G401.6 (cell line): ENCODE data around the gene VAV3.

Experiments used
- FAIRE-seq: peaks from 2 replicates; lab custom pipeline; 2012; peaks lifted over from hg19 to GRCh38; lab: Jason Lieb, UNC

VAV3 gene

GRCh38 chr1:107789817-107790524, 175.0 kb downstream of the VAV3 start:
- no peak for FAIRE-seq

- FAIRE-seq: no peak
These were observed 176.5 kb downstream of the VAV3 start for GRCh38 chr1:107788206-107789202.

DNA sequence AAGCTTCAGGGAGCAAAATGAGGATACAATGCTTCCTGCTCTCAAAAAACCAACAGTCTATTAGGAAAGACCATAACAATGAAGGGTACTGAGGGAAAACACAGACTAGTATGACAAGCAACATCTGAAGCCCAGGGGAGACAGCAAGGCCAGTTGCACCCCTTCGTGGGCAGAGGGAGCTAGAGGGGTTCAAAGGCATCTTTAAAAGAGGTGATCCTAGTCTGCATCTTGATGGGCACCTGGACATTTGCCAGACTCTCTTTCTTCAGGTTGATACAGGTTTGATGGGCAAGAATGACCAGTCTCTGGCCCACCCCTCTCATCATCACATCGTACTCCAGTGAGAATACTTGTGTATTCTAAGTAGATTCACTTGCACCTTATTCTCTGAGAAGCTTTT, 177.7 kb downstream of the VAV3 start:
- FAIRE-seq: no peak

GRCh38 chr1:107786203-107786845, 178.7 kb downstream of the VAV3 start:
- FAIRE-seq: no peak

DNA sequence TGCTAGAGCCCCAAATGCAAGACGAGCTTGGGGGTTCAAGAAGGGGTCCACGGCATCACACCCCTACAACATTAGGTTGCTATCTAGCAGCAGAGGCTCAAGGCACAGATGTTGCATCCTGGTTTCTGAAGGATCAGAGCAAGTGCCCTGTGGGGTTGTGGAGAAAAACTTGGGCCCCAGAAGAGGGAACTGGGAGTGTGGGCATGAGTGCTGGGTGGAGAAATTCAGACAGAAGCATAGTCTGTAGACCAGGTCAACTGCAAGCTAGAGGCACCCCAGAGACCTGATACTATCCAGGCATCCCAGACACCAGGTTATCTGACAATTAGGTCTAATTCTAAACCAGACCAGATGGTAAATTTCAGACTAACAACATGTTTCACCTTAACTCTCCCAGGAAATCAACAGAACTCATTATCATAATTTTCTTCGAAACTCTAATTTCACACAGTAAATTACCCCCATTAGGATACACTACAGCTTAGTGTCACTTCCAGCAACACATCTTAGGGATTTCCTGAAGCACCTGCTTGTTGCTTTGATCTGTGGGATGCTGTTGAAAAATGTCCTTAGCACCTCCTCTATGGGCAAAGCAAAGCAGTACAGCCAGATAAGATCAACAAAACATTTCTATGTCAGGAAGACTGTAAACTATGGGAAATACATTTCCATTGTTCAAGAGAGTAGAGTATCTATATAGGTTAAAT, 179.3 kb downstream of the VAV3 start:
- no peak for FAIRE-seq

DNA sequence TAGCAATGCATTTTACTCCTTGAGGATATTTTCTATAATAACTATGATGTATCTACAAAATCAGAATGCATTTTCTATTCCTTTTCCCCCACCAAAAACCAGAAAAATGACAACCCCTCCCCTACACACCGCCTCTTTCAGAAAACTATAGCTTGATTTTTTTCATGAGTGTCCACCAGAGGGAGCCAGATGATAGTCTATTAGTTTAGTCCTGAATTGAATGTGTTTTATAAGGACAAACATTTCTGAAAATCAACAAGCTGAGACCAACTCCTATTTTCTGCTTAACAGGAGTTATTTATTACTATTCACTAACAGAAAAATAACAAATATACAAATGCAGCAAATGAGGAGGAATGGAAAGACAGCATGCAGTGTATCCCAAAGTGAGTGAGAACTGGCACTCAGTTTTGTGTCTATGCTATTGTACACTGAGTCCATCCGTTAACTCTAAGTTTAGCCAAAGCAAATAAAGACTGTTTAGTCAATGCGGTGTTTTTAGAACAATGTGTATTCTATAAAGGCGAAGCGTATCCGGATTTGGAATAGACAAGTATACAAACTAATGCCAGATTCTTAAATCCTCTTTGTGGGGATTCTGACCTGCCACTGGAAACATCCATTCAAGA, 182.6 kb downstream of the VAV3 start:
- FAIRE-seq: peak; percentile 92

GRCh38 chr1:107781245-107781644, 183.7 kb downstream of the VAV3 start:
- no peak for FAIRE-seq

- no peak for FAIRE-seq
These were observed 187.3 kb downstream of the VAV3 start for GRCh38 chr1:107777664-107778047.

DNA sequence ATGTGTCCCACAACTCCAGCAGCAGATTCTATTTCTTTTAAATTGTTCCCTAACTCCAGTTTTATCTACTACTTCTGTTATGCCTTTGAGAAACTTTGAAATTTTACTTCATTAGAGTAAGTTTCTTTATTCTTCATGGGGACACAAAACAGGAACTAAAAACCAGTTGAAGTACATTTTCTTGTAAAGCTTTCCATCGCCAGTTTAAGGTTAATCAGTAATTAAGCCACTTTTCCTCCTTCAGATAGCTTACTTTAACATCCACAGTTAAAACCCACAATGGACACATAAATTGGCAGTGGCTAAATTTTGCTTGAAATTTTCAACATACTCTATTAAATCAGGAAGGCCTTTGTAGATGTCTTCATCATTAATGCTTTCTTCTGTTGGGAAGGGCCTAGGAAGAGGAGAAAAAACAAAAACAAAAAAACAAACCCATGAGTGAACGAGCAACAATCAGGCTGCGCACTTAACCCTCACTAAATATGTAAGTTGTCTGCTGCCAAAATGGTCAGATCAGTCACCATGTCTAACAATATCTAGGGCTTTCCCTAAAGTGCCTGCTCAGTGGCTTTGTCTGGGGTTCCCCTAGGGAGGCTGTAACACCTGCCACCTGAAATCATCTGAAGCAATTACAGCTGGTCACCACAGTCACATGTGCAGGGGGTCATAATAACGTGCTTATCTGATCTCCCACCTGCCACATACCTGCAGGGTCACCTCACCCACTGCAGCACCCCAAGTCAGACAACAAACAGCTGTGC, 187.9 kb downstream of the VAV3 start:
- no peak for FAIRE-seq

GRCh38 chr1:107771377-107771776, 193.6 kb downstream of the VAV3 start:
- FAIRE-seq: no peak

DNA sequence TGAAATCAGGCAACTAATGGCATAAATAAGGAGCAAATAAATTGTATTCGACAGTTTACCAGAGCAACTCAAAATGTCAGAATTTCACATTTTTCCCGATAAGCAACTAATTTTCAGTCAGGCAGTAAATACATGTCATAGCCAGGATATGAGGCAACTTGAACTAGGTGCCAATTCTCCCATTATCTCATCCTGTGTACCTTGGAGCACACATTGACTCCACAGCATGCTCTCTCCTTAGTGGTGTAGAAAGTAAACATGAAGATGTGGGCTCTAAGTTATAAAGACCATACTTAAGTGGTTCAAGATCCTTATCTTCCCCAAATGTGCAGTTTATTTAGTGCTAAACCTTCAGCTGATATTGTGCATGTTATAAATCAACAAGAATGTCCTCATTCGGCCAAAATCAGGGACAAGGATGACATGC, 197.8 kb downstream of the VAV3 start:
- no peak for FAIRE-seq

DNA sequence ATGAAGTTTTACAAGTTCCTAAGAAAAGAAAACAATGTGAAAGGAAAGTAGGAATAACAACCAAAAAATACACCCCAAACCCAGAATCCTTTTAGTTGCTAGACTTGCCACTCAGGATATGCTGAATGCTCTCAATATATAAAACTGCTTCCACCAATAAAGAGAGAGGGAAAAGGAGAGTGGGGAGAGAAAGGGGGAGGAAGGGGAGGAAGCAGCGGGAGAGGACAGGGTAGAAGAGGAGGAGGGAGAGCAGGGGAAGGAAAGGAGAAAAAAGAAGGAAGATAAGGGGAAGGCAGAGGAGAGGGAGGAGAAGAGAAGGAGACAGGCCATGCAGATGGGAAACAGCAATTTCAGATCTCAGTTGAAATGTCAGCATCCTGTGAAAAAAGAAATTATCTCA, 198.4 kb downstream of the VAV3 start:
- no peak for FAIRE-seq

DNA sequence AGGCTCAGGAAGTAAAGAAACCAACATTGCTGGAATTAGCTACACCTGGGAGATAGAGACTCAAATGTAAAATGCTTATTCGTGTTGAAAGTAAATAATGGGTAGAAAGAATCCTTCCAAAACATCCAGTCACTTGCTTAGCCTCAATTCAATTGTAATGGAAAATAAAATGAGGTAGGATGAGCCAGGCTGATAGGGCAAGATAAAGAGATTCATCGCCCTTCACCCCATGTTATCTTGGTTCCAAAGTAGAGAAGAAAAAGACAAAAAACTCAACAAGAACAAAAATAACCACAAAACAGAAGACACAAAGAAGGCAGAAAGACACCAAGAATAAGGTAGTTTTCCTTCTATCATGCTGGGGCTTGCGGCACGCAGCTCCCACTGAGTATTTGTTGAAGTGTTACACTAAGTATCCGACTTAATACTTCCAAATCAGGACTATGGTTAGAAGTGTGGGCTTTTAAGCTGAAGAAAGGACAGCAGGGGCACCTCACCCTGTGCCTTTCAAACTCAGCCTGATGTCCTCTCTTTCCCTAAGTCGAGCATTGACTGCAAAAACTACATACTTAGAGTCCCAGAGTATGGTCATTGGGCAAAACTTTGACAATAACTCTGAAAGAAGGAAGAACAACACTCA, 202.1 kb downstream of the VAV3 start:
- no peak for FAIRE-seq

DNA sequence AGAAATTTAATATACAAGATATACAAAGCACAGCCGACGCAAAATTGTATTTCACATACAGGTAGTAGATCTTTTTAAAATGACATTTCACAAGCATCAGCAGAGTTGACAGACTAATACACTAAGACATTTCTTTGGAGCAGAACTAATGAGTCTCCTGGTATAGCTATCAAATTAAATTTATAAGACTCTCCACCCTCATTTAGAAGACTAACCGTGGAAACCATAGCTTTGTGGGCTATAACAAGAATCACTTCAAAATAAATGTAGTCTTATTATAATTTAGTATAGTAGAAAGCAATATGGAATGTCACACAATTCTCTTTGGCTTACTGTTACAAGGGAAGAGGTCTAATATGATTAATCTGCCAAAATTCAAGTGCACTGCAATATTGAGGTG, 204.9 kb downstream of the VAV3 start:
- no peak for FAIRE-seq

DNA sequence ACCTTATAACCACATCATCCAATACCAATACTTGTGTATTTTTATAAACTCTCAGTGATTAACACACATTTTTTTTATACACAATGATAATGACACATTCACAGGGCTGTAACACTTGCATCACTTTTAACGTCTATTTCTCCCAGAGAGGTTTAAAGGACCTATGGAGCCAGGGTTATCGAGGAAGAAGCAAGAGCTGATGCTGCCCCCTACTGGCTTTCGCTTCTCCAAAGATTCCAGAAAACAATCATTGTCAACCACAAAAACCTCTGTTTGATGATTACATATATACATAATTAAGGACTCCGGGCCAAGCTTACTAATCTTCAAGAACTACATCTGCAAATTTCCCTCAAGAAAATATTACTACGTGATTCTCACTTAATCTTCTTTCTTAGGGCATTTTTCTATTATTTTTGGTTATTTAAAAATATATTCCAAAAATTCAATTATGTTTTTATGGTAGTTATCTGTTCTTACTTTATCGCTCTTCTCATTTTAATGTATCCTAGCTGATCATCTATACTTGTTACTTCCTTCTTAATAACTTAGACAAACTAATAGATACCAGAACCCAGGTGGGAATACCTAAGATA, 214.5 kb downstream of the VAV3 start:
- peak; percentile 70 for FAIRE-seq

- peak; percentile 8 for FAIRE-seq
These were observed 216.4 kb downstream of the VAV3 start for GRCh38 chr1:107748531-107748930.

DNA sequence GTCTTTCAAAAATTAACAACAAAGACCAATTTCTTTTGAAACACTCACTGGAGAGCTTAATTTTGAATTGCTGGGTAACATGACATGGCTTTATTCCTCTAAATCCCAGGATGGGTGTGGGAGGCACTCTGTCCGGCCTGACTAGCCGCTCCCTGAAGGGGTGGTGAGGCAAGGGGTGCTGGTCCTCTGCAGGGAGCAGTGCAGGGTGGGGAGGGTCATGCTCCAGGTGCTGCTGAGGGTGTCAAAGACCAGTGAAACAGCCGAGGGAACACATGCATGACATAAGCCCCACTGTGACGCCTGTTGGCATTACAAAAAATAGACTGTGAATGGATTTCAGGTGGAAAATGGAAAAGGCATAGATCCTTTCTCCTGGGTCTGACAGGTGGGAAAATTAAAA, 223.7 kb downstream of the VAV3 start:
- FAIRE-seq: no peak

- no peak for FAIRE-seq
These were observed 224.4 kb downstream of the VAV3 start for GRCh38 chr1:107740579-107740978.

DNA sequence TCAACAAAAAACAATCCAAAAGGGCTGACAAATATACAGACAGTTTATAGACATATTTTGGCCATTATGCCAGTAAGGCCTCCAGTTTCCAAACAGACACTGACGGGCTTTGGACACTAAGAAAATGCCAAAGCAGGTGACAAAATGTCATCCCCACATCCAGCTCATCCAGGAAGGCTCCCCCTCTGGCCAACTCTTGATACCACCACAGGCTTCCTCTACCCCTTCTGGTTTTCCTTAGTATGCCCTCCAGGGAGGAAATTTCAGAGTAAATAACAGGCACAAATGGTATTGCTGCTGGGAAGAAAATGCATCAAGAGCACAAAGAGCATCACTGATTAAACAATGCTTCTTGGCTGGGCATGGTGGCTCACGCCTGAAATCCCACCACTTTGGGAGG, 225.3 kb downstream of the VAV3 start:
- no peak for FAIRE-seq

GRCh38 chr1:107739201-107739600, 225.8 kb downstream of the VAV3 start:
- FAIRE-seq: no peak
